Panc1 (cell line): ENCODE measurements around the gene ULBP3. TPM values are rescaled to one million over a fixed set of nuclear protein-coding genes. Genes with fewer than 3 reads are reported as not detected.
A peak's percentile ranks its signal among the peaks of the same experiment; 100 is the strongest.

ENCODE experiments used
- ATAC-seq: fragments of 200-7000 bp; cut with Tn5 transposase; 2 replicates; pipeline ENCODE4 v1.9.1; 2020; ENCODE audit warnings: mild to moderate bottlenecking, moderate library complexity
- BruUV-seq: library from RNA; stranded (reverse); fragments of 400-500 nt; replicated peaks from 2 replicates; lab custom pipeline; 2021; lab: Mats Ljungman, UMichigan
- CTCF ChIA-PET: fragments of 300-600 bp; sonication (Branson Sonifier 250); formaldehyde crosslinking; loops from one replicate; lab custom pipeline; 2022; ENCODE audit warnings: antibody characterized with exemption; lab: Charles Lee
- POLR2A ChIA-PET: fragments of 300-600 bp; sonication (Branson Sonifier 250); formaldehyde crosslinking; loops from one replicate; lab custom pipeline; 2022; ENCODE audit warnings: antibody characterized with exemption; lab: Charles Lee
- DNase-seq: peaks from one replicate; pipeline ENCODE4 v3.0.0-alpha.2; 2010; ENCODE audit warnings: low read depth, low spot score
- H3K27ac ChIP-seq: 2 replicates; pipeline ENCODE4 v1.5.1; 2011; ENCODE audit warnings: mild to moderate bottlenecking, low read length, inconsistent platforms
- H3K27me3 ChIP-seq: fragments of 200-500 bp; sonication (Bioruptor generic); 2 replicates; pipeline ENCODE4 v1.6.0; 2014; ENCODE audit warnings: low read length, inconsistent platforms; ENCODE audit not compliant: control insufficient read depth, insufficient read depth
- H3K36me3 ChIP-seq: fragments of 200-500 bp; sonication (Bioruptor generic); 2 replicates; pipeline ENCODE4 v1.5.1; 2014; ENCODE audit warnings: inconsistent platforms, mild to moderate bottlenecking, low read length, moderate library complexity; ENCODE audit not compliant: control insufficient read depth, insufficient read depth
- H3K4me1 ChIP-seq: 2 replicates; pipeline ENCODE4 v1.5.1; 2011; ENCODE audit warnings: inconsistent platforms, mild to moderate bottlenecking, low read length, moderate library complexity; ENCODE audit not compliant: control insufficient read depth, insufficient read depth
- H3K4me3 ChIP-seq, 2 experiments: 2 replicates each; pipeline ENCODE4 v1.5.1; 2011 to 2012; ENCODE audit warnings: low read depth in 2 of 2, low read length in 2 of 2, mild to moderate bottlenecking in 2 of 2, inconsistent platforms in 1 of 2, moderate library complexity in 1 of 2
- H3K9me3 ChIP-seq: fragments of 200-500 bp; sonication (Bioruptor generic); 2 replicates; pipeline ENCODE4 v1.5.1; 2014; ENCODE audit warnings: low read depth, mild to moderate bottlenecking, inconsistent platforms, low read length, moderate library complexity; ENCODE audit not compliant: control insufficient read depth, insufficient read depth
- CTCF ChIP-seq: fragments of 450-650 bp; IDR thresholded peaks from 2 replicates; pipeline ENCODE4 v1.5.1; 2017; ENCODE audit warnings: mild to moderate bottlenecking
- POLR2AphosphoS5 ChIP-seq: IDR thresholded peaks from 2 replicates; pipeline ENCODE4 v1.6.1; 2012; ENCODE audit warnings: mild to moderate bottlenecking, low read depth, low read length, moderate library complexity
- REST ChIP-seq, 2 experiments: IDR thresholded peaks; 2 replicates each; pipeline ENCODE4 v1.6.1; 2011 to 2012; ENCODE audit warnings: low read depth in 2 of 2, control low read depth in 1 of 2, low read length in 1 of 2, mild to moderate bottlenecking in 1 of 2, moderate library complexity in 1 of 2; ENCODE audit not compliant: insufficient read depth in 1 of 2
- SIN3A ChIP-seq: IDR thresholded peaks from 2 replicates; pipeline ENCODE4 v1.6.1; 2012; ENCODE audit warnings: low read depth, mild to moderate bottlenecking, low read length, moderate library complexity, borderline replicate concordance; ENCODE audit not compliant: insufficient read depth
- TCF7L2 ChIP-seq: IDR thresholded peaks from 2 replicates; pipeline ENCODE4 v1.6.1; 2011; ENCODE audit warnings: mild to moderate bottlenecking, low read depth, low read length, inconsistent platforms
- in situ Hi-C: cut with HindIII; loops from 2 replicates; pipeline ENCODE4 v1.10.0; 2016; ENCODE audit warnings: low sequenced_read_pairs, low pct_unique_long_range_greater_than_20kb
- intact Hi-C: fragments of 100-400 bp; cut with micrococcal nuclease; formaldehyde crosslinking; loops from one replicate; pipeline ENCODE4 v1.10.0; 2022; ENCODE audit not compliant: unreplicated experiment
- total RNA-seq: library from RNA; stranded (reverse); gene quantifications from one replicate; pipeline ENCODE4 v1.2.1, GENCODE V29; 2021; ENCODE audit not compliant: unreplicated experiment

ULBP3 gene
- total RNA-seq, 1 experiment from 2014 or later, result 2.4 TPM

- POLR2A ChIA-PET, result no interaction called here
- Histone ChIP-seq H3K9me3 (no peaks in the 10 kb centered on the region), H3K27me3 (no peaks in the 10 kb centered on the region; the same call in 1 of the 2 replicates), H3K4me1 (no peaks in the 10 kb centered on the region), H3K4me3 (no peak overlapping the region), H3K27ac (no peak overlapping the region), H3K36me3 (no peaks in the 10 kb centered on the region)
- ATAC-seq (no peak), DNase-seq (no peak)
- BruUV-seq, result no TSS peak
- CTCF ChIA-PET, result no interaction called here
- in situ Hi-C loops, result no loop called here
- intact Hi-C loops, result loop anchor here (5.0 kb wide), 1 partner anchor 733 kb away; no protein-coding TSS in a partner anchor
- no peak for TF ChIP-seq SIN3A
- no peak for TF ChIP-seq TCF7L2
- no peak for TF ChIP-seq REST (IDR thresholded peaks at IDR 0.05; ENCODE audit: insufficient read depth in 1 of 2, low read depth in 2 of 2, low read length in 1 of 2)
- no peak for TF ChIP-seq CTCF
- TF ChIP-seq POLR2AphosphoS5, result no peak
Measured at GRCh38 chr6:150083839-150084238, 14.9 kb upstream of the ULBP3 start.

- Histone ChIP-seq H3K27ac (no peak overlapping the region), H3K4me3 (no peak overlapping the region), H3K4me1 (no peaks in the 10 kb centered on the region), H3K36me3 (no peaks in the 10 kb centered on the region), H3K27me3 (no peaks in the 10 kb centered on the region; the same call in 1 of the 2 replicates), H3K9me3 (no peaks in the 10 kb centered on the region)
- BruUV-seq, result no TSS peak
- ATAC-seq (no peak), DNase-seq (no peak)
- 0 out of 2 replicates have a peak, but pooled peaks have one; percentile 30 for TF ChIP-seq CTCF
- TF ChIP-seq REST (IDR thresholded peaks at IDR 0.05; ENCODE audit: insufficient read depth in 1 of 2, low read depth in 2 of 2, low read length in 1 of 2), result no peak
- in situ Hi-C loops, result no loop called here
- POLR2A ChIA-PET, result interaction anchor here (0.7 kb wide), 1 partner anchor 16 kb away, joined by 3 read pairs; no protein-coding TSS in a partner anchor
- intact Hi-C loops, result loop anchor here (2.0 to 5.0 kb wide), 2 partner anchors 313 to 736 kb away; no protein-coding TSS in a partner anchor
- CTCF ChIA-PET, result interaction anchor here (0.6 to 0.7 kb wide), 4 partner anchors 13 to 697 kb away, joined by 6 to 10 read pairs (median 8); partner anchors contain the start of gene ULBP3
Measured at GRCh38 chr6:150081702-150082101, 12.8 kb upstream of the ULBP3 start.
